ENCODE measurements around the gene RHBDL1. TPM values are rescaled to one million over a fixed set of nuclear protein-coding genes. Genes with fewer than 3 reads are reported as not detected.

The RHBDL1 gene
- total and polyA plus RNA-seq, 2 of the 8 experiments (the other 6 are each of a cell fraction or from before 2014, with no cell fraction given) = 4.0 to 8.1 TPM

DNA sequence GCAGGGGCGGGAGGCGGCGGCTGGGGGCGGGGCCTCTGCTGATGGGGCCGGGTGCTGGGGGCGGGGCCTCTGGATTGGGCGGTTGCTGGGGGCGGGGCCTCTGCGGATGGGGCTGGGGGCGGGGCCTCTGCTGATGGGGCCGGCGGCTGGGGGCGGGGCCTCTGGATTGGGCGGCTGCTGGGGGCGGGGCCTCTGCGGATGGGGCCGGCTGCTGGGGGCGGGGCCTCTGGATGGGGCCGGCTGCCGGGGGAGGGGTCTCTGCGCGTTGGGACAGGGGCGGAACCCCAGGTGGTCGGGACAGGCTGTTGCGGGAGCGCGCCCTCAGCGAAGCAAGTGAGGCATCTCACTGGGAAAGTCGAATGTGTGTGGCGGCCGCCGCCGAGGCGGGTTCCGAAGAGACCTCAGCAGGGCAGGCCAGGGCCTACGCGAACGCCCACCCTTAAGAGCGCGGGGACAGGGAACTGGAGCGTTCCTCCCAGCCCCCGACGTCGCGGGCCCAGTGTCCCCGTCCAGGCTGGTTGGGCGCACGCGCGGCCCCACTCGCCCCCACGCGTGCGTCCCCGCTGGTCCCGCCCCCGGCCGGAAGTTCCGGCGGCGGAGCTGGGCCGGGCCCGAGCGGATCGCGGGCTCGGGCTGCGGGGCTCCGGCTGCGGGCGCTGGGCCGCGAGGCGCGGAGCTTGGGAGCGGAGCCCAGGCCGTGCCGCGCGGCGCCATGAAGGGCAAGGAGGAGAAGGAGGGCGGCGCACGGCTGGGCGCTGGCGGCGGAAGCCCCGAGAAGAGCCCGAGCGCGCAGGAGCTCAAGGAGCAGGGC is 4.5 kb downstream of the RHBDL1 start, which contains the start of gene STUB1 (continued):
- TF ChIP-seq BACH1 (IDR thresholded peaks at IDR 0.05; ENCODE audit: low read length) (peak; percentile 59; the same call in 1 of the 2 replicates), EZH2 (IDR thresholded peaks at IDR 0.05; ENCODE audit: low read depth, low read length, severe bottlenecking) (no peak), CBX5 (IDR thresholded peaks at IDR 0.05; ENCODE audit: low read depth, low read length) (no peak)
